Measurements from ENCODE around the gene PKD1L1. TPM values are rescaled to one million over a fixed set of nuclear protein-coding genes. Genes with fewer than 3 reads are reported as not detected.

Gene PKD1L1
- total RNA-seq, 2 experiments from 2014 or later, result 0.17 to 0.34 TPM

GRCh38 chr7:47836503-47837202 lies 111.6 kb downstream of the PKD1L1 start:
- ATAC-seq (ENCODE audit: low read depth) (no peak), DNase-seq (no peak)
- H3K4me3 Mint-ChIP-seq, result no peak overlapping the region
- no peaks in the 10 kb centered on the region for H3K4me1 Mint-ChIP-seq
- no peaks in the 10 kb centered on the region for H3K27me3 Mint-ChIP-seq
- no peaks in the 10 kb centered on the region for H3K36me3 Mint-ChIP-seq
- H3K27ac Mint-ChIP-seq, result no peak overlapping the region
- POLR2A ChIA-PET, result no interaction called here
- H3K9me3 Mint-ChIP-seq, result no peaks in the 10 kb centered on the region

- H3K36me3 Mint-ChIP-seq, result no peaks in the 10 kb centered on the region
- no peaks in the 10 kb centered on the region for H3K4me1 Mint-ChIP-seq
- DNase-seq, result no peak
- no peak for ATAC-seq (ENCODE audit: low read depth)
- H3K4me3 Mint-ChIP-seq, result no peak overlapping the region
- no peaks in the 10 kb centered on the region for H3K27me3 Mint-ChIP-seq
- POLR2A ChIA-PET, result no interaction called here
- H3K27ac Mint-ChIP-seq, result no peak overlapping the region
- no peaks in the 10 kb centered on the region for H3K9me3 Mint-ChIP-seq
These were observed 112.2 kb downstream of the PKD1L1 start for GRCh38 chr7:47836080-47836479.

- ATAC-seq (ENCODE audit: low read depth) (no peak), DNase-seq (no peak)
- H3K9me3 Mint-ChIP-seq, result no peaks in the 10 kb centered on the region
- H3K27me3 Mint-ChIP-seq, result no peaks in the 10 kb centered on the region
- H3K4me1 Mint-ChIP-seq, result no peaks in the 10 kb centered on the region
- POLR2A ChIA-PET, result no interaction called here
- H3K36me3 Mint-ChIP-seq, result no peaks in the 10 kb centered on the region
- H3K4me3 Mint-ChIP-seq, result no peak overlapping the region
- H3K27ac Mint-ChIP-seq, result no peak overlapping the region
These were observed 115.1 kb downstream of the PKD1L1 start for GRCh38 chr7:47833211-47833610.

GRCh38 chr7:47832105-47832715 lies 116.1 kb downstream of the PKD1L1 start:
- Mint-ChIP-seq H3K27me3 (no peaks in the 10 kb centered on the region), H3K4me1 (no peaks in the 10 kb centered on the region), H3K9me3 (no peaks in the 10 kb centered on the region), H3K27ac (no peak overlapping the region), H3K4me3 (no peak overlapping the region), H3K36me3 (no peaks in the 10 kb centered on the region)
- DNase-seq, result no peak
- ATAC-seq (ENCODE audit: low read depth), result no peak
- POLR2A ChIA-PET, result no interaction called here

- Mint-ChIP-seq H3K36me3 (no peaks in the 10 kb centered on the region), H3K27me3 (no peaks in the 10 kb centered on the region), H3K4me3 (no peak overlapping the region), H3K27ac (no peak overlapping the region), H3K4me1 (no peaks in the 10 kb centered on the region), H3K9me3 (no peaks in the 10 kb centered on the region)
- ATAC-seq (ENCODE audit: low read depth) (no peak), DNase-seq (no peak)
- POLR2A ChIA-PET, result no interaction called here
These were observed 118.3 kb downstream of the PKD1L1 start for GRCh38 chr7:47830015-47830414.

- POLR2A ChIA-PET, result no interaction called here
These were observed 120.4 kb downstream of the PKD1L1 start for GRCh38 chr7:47827871-47828270.

GRCh38 chr7:47827351-47827756 lies 120.9 kb downstream of the PKD1L1 start:
- no peaks in the 10 kb centered on the region for H3K4me1 Mint-ChIP-seq
- H3K27ac Mint-ChIP-seq, result no peak overlapping the region
- no peaks in the 10 kb centered on the region for H3K27me3 Mint-ChIP-seq
- H3K9me3 Mint-ChIP-seq, result no peaks in the 10 kb centered on the region
- no peaks in the 10 kb centered on the region for H3K36me3 Mint-ChIP-seq
- POLR2A ChIA-PET, result no interaction called here
- ATAC-seq (ENCODE audit: low read depth), result no peak
- DNase-seq, result no peak
- no peak overlapping the region for H3K4me3 Mint-ChIP-seq

More at GRCh38 chr7:47827871-47828270, 120.4 kb downstream of the PKD1L1 start:
- H3K9me3 Mint-ChIP-seq, result no peaks in the 10 kb centered on the region
- no peaks in the 10 kb centered on the region for H3K27me3 Mint-ChIP-seq
- DNase-seq (no peak), ATAC-seq (ENCODE audit: low read depth) (no peak)
- H3K4me3 Mint-ChIP-seq, result no peak overlapping the region
- H3K4me1 Mint-ChIP-seq, result no peaks in the 10 kb centered on the region
- no peaks in the 10 kb centered on the region for H3K36me3 Mint-ChIP-seq
- no peak overlapping the region for H3K27ac Mint-ChIP-seq

- no peaks in the 10 kb centered on the region for H3K36me3 Mint-ChIP-seq
- POLR2A ChIA-PET, result no interaction called here
- H3K27ac Mint-ChIP-seq, result no peak overlapping the region
- no peaks in the 10 kb centered on the region for H3K4me1 Mint-ChIP-seq
- no peak for ATAC-seq (ENCODE audit: low read depth)
- H3K9me3 Mint-ChIP-seq, result no peaks in the 10 kb centered on the region
- no peaks in the 10 kb centered on the region for H3K27me3 Mint-ChIP-seq
- DNase-seq, result no peak
- no peak overlapping the region for H3K4me3 Mint-ChIP-seq
These were observed 121.5 kb downstream of the PKD1L1 start for GRCh38 chr7:47826754-47827153.

GRCh38 chr7:47819607-47819920 lies 128.7 kb downstream of the PKD1L1 start:
- no peaks in the 10 kb centered on the region for H3K36me3 Mint-ChIP-seq
- no peaks in the 10 kb centered on the region for H3K9me3 Mint-ChIP-seq
- DNase-seq (no peak), ATAC-seq (ENCODE audit: low read depth) (no peak)
- H3K4me1 Mint-ChIP-seq, result no peaks in the 10 kb centered on the region
- H3K27ac Mint-ChIP-seq, result no peak overlapping the region
- H3K27me3 Mint-ChIP-seq, result no peaks in the 10 kb centered on the region
- no peak overlapping the region for H3K4me3 Mint-ChIP-seq
- POLR2A ChIA-PET, result no interaction called here

GRCh38 chr7:47818796-47819606 lies 129.3 kb downstream of the PKD1L1 start:
- no peak overlapping the region for H3K27ac Mint-ChIP-seq

GRCh38 chr7:47817917-47818316 lies 130.3 kb downstream of the PKD1L1 start:
- H3K9me3 Mint-ChIP-seq, result no peaks in the 10 kb centered on the region
- no peaks in the 10 kb centered on the region for H3K36me3 Mint-ChIP-seq
- no peak for ATAC-seq (ENCODE audit: low read depth)
- H3K4me1 Mint-ChIP-seq, result no peaks in the 10 kb centered on the region
- DNase-seq, result no peak
- no peaks in the 10 kb centered on the region for H3K27me3 Mint-ChIP-seq
- no peak overlapping the region for H3K4me3 Mint-ChIP-seq
- H3K27ac Mint-ChIP-seq, result no peak overlapping the region
- POLR2A ChIA-PET, result no interaction called here

More at GRCh38 chr7:47818796-47819606, 129.3 kb downstream of the PKD1L1 start:
- no peak for ATAC-seq (ENCODE audit: low read depth)
- Mint-ChIP-seq H3K36me3 (no peaks in the 10 kb centered on the region), H3K4me1 (no peaks in the 10 kb centered on the region), H3K9me3 (no peaks in the 10 kb centered on the region), H3K4me3 (no peak overlapping the region), H3K27me3 (no peaks in the 10 kb centered on the region)
- POLR2A ChIA-PET, result no interaction called here
- peak; percentile 41 for DNase-seq

- DNase-seq (no peak), ATAC-seq (ENCODE audit: low read depth) (no peak)
- POLR2A ChIA-PET, result no interaction called here
- Mint-ChIP-seq H3K4me3 (no peak overlapping the region), H3K36me3 (no peaks in the 10 kb centered on the region), H3K4me1 (no peaks in the 10 kb centered on the region), H3K9me3 (no peaks in the 10 kb centered on the region), H3K27me3 (no peaks in the 10 kb centered on the region), H3K27ac (no peak overlapping the region)
These were observed 131.6 kb downstream of the PKD1L1 start for GRCh38 chr7:47816647-47817046.

GRCh38 chr7:47815867-47816266 lies 132.4 kb downstream of the PKD1L1 start:
- ATAC-seq (ENCODE audit: low read depth) (no peak), DNase-seq (no peak)
- Mint-ChIP-seq H3K4me3 (no peak overlapping the region), H3K27me3 (no peaks in the 10 kb centered on the region), H3K9me3 (no peaks in the 10 kb centered on the region), H3K36me3 (no peaks in the 10 kb centered on the region), H3K4me1 (no peaks in the 10 kb centered on the region), H3K27ac (no peak overlapping the region)
- POLR2A ChIA-PET, result no interaction called here
